GM18519 (cell line): ENCODE measurements around the gene TADA2B.

Source experiments
- ATAC-seq: cut with Tn5 transposase; IDR thresholded peaks from one replicate; pipeline ENCODE4 v1.9.1; 2021; ENCODE audit warnings: mild to moderate bottlenecking, moderate library complexity; ENCODE audit not compliant: unreplicated experiment, low FRiP score

TADA2B gene

GRCh38 chr4:7043284-7044136, at the start of gene TADA2B:
Gene TADA2B (plus strand): TSS chr4:7043372. CDS start chr4:7043580, 208 bp downstream.
- ATAC-seq = peak; percentile 4

GRCh38 chr4:6996481-6996880, 46.7 kb upstream of the TADA2B start:
- ATAC-seq = no peak

- ATAC-seq = no peak
Observed at GRCh38 chr4:6999172-7000086, 43.7 kb upstream of the TADA2B start.

GRCh38 chr4:7000421-7001176, 42.6 kb upstream of the TADA2B start:
- no peak for ATAC-seq

GRCh38 chr4:7001271-7001670, 41.9 kb upstream of the TADA2B start:
- ATAC-seq = no peak

GRCh38 chr4:7002336-7002735, 40.8 kb upstream of the TADA2B start:
- ATAC-seq = no peak

GRCh38 chr4:7003176-7003878, 39.8 kb upstream of the TADA2B start:
- no peak for ATAC-seq

GRCh38 chr4:7003879-7004240, 39.3 kb upstream of the TADA2B start:
- no peak for ATAC-seq

GRCh38 chr4:7004331-7004730, 38.8 kb upstream of the TADA2B start:
- ATAC-seq = no peak

- no peak for ATAC-seq
Observed at GRCh38 chr4:7005571-7005970, 37.6 kb upstream of the TADA2B start.

- no peak for ATAC-seq
Observed at GRCh38 chr4:7006411-7006810, 36.8 kb upstream of the TADA2B start.

GRCh38 chr4:7007142-7007907, 35.8 kb upstream of the TADA2B start:
- ATAC-seq = no peak

- ATAC-seq = no peak
Observed at GRCh38 chr4:7007944-7008343, 35.2 kb upstream of the TADA2B start.

- ATAC-seq = no peak
Observed at GRCh38 chr4:7009564-7009963, 33.6 kb upstream of the TADA2B start.

GRCh38 chr4:7013175-7013574, 30.0 kb upstream of the TADA2B start:
- no peak for ATAC-seq

- no peak for ATAC-seq
Observed at GRCh38 chr4:7014815-7015214, 28.4 kb upstream of the TADA2B start.

GRCh38 chr4:7015383-7016035, 27.7 kb upstream of the TADA2B start:
- ATAC-seq = no peak

GRCh38 chr4:7016086-7016485, 27.1 kb upstream of the TADA2B start:
- no peak for ATAC-seq

GRCh38 chr4:7016512-7016911, 26.7 kb upstream of the TADA2B start:
- no peak for ATAC-seq
